Measurements from ENCODE around the gene CGB3.

GRCh38 chr19:49006905-49007304 lies 17.2 kb downstream of the CGB3 start:
- TF ChIP-seq CTCF (conservative IDR thresholded peaks at IDR 0.05; ENCODE audit: low read length) (no peak), EZH2phosphoT487 (IDR thresholded peaks at IDR 0.05; ENCODE audit: borderline replicate concordance, low read depth, low read length) (no peak)
